Kidney (tissue), 14 donors: ENCODE data around the gene HMG20B. TPM values are rescaled to one million over a fixed set of nuclear protein-coding genes. Genes with fewer than 3 reads are reported as not detected.
A peak's percentile ranks its signal among the peaks of the same experiment; 100 is the strongest.

Experiments used
- DNase-seq, 5 donors: peaks; one replicate each; pipeline ENCODE4 v3.0.0-alpha.2; 2013 to 2020
- FAIRE-seq: peaks from 2 replicates; lab custom pipeline; 2012; peaks lifted over from hg19 to GRCh38; lab: Jason Lieb, UNC
- H3K27ac ChIP-seq, 2 donors: one replicate each; pipeline ENCODE4 v1.7.0; 2013; ENCODE audit warnings: low read depth in 2 of 2, low read length in 2 of 2, inconsistent platforms in 1 of 2
- H3K27me3 ChIP-seq: one replicate; pipeline ENCODE4 v1.7.1; 2013; ENCODE audit warnings: low read length, inconsistent platforms; ENCODE audit not compliant: control insufficient read depth, insufficient read depth
- H3K36me3 ChIP-seq, 3 donors: one replicate each; pipeline versions ENCODE4 v1.7.0 to v1.7.1; 2013; ENCODE audit warnings: low read length in 3 of 3, control low read depth in 1 of 3, inconsistent platforms in 1 of 3; ENCODE audit not compliant: insufficient read depth in 3 of 3, control insufficient read depth in 2 of 3
- H3K4me1 ChIP-seq, 3 donors: one replicate each; pipeline versions ENCODE4 v1.7.0 to v1.7.1; 2013; ENCODE audit warnings: low read length in 3 of 3, inconsistent platforms in 1 of 3, low read depth in 1 of 3; ENCODE audit not compliant: control insufficient read depth in 2 of 3, insufficient read depth in 2 of 3
- H3K4me3 ChIP-seq, 3 donors: one replicate each; pipeline versions ENCODE4 v1.7.0 to v1.8.1; 2013; ENCODE audit warnings: low read length in 3 of 3, control low read depth in 1 of 3, inconsistent platforms in 1 of 3
- H3K9ac ChIP-seq, 3 donors: one replicate each; pipeline versions ENCODE4 v1.7.0 to v1.7.1; 2013; ENCODE audit warnings: low read length in 3 of 3, control low read depth in 1 of 3, inconsistent platforms in 1 of 3
- H3K9me3 ChIP-seq, 3 donors: one replicate each; pipeline versions ENCODE4 v1.7.0 to v1.7.1; 2013; ENCODE audit warnings: low read length in 3 of 3, control low read depth in 1 of 3, inconsistent platforms in 1 of 3; ENCODE audit not compliant: control insufficient read depth in 2 of 3, insufficient read depth in 1 of 3
- intact Hi-C: fragments of 100-400 bp; cut with DNase I; formaldehyde crosslinking; loops from one replicate; pipeline ENCODE4 v1.11.1; 2022
- polyA plus RNA-seq: library from polyadenylated mRNA; stranded (reverse); fragments of 350-450 nt; fragmentation: Illumina TruSeq; extraction: RNeasy Lipid Tissue Mini Kit (QIAGEN cat#74804); gene quantifications from one replicate; pipeline ENCODE4 v1.2.3, GENCODE V29; 2014; ENCODE audit warnings: low read depth, low replicate concordance; ENCODE audit not compliant: insufficient read depth
- total RNA-seq: library from RNA; stranded (reverse); fragmentation: NEBNext Ultra II Directional; extraction: Animal tissue kit (Norgen Biotek cat#: 25700); gene quantifications from one replicate; pipeline ENCODE4 v1.2.1, GENCODE V29; 2021
- TF ChIP-seq, protein P1 (sequence below): IDR thresholded peaks from 3 replicates; pipeline ENCODE4 v1.5.1; 2012; ENCODE audit warnings: mild to moderate bottlenecking, moderate library complexity, borderline replicate concordance; ENCODE audit not compliant: insufficient read depth; ENCODE audit errors: extremely low read depth
- donor health status: control.
- donor health status: control.
- donor health status: control.
- donor health status: control.
- donor health status: control.
- donor health status: DM: yes; HTN: yes; CAD: no.
- donor health status: Normal renal cell carcinoma (clear cell type).

The HMG20B gene
- total and polyA plus RNA-seq, 2 donors from 2014 or later: 69.7 to 82.6 TPM

GRCh38 chr19:3546119-3546518, 26.6 kb upstream of the HMG20B start:
- H3K27me3 ChIP-seq: no peaks in the 10 kb centered on the region
- no peaks in the 10 kb centered on the region for H3K9me3 ChIP-seq
- H3K36me3 ChIP-seq: peaks cover 0 to 13% (median 0%) of the 10 kb centered on the region in 3 donors
- no peak overlapping the region for H3K9ac ChIP-seq
- FAIRE-seq (no peak), DNase-seq (peak in 2 of 5 donors; percentile 41 to 77)
- intact Hi-C loops: no loop called here
- TF ChIP-seq, protein P1, sequence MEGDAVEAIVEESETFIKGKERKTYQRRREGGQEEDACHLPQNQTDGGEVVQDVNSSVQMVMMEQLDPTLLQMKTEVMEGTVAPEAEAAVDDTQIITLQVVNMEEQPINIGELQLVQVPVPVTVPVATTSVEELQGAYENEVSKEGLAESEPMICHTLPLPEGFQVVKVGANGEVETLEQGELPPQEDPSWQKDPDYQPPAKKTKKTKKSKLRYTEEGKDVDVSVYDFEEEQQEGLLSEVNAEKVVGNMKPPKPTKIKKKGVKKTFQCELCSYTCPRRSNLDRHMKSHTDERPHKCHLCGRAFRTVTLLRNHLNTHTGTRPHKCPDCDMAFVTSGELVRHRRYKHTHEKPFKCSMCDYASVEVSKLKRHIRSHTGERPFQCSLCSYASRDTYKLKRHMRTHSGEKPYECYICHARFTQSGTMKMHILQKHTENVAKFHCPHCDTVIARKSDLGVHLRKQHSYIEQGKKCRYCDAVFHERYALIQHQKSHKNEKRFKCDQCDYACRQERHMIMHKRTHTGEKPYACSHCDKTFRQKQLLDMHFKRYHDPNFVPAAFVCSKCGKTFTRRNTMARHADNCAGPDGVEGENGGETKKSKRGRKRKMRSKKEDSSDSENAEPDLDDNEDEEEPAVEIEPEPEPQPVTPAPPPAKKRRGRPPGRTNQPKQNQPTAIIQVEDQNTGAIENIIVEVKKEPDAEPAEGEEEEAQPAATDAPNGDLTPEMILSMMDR: no peak
- no peak overlapping the region for H3K27ac ChIP-seq
- no peak overlapping the region for H3K4me3 ChIP-seq
- peaks cover 0 to 3% (median 0%) of the 10 kb centered on the region in 3 donors for H3K4me1 ChIP-seq

- Histone ChIP-seq H3K9me3 (no peaks in the 10 kb centered on the region), H3K9ac (no peak overlapping the region), H3K4me3 (no peak overlapping the region), H3K27me3 (no peaks in the 10 kb centered on the region), H3K36me3 (peaks cover 0 to 13% (median 0%) of the 10 kb centered on the region in 3 donors), H3K27ac (no peak overlapping the region), H3K4me1 (peaks cover 0 to 3% (median 0%) of the 10 kb centered on the region in 3 donors)
- TF ChIP-seq, protein P1: no peak
- FAIRE-seq (no peak), DNase-seq (peak in 1 of 5 donors; percentile 41)
- intact Hi-C loops: no loop called here
Observed at GRCh38 chr19:3547301-3547731, 25.4 kb upstream of the HMG20B start.

DNA sequence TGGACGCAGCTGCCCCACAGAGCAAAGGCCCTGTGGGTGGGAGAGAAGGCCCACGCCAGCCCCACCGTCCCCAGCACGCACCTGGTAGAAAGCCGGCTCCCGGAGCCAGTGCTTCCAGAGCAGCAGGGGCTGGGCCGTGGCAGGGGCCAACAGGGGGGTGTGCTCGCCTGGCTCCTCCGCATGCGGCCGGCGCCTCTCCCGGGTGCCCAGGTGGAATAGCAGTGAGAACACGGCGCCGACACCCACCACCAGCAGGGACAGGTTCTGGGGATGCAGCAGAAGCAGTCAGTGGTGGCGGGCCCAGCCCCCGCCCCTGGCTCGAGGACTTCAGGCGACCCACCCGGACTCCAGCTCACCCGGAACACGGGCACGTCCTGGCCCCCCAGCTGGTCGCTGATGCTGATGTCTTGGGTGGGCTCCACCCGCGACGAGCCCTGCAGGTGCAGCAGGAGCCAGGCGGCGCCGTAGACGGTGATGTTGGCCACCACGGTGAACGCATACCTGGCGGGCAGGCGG, 24.9 kb upstream of the HMG20B start:
- Histone ChIP-seq H3K4me3 (no peak overlapping the region), H3K4me1 (peaks cover 0 to 6% (median 0%) of the 10 kb centered on the region in 3 donors), H3K9ac (no peak overlapping the region), H3K9me3 (no peaks in the 10 kb centered on the region), H3K36me3 (peaks cover 0 to 13% (median 0%) of the 10 kb centered on the region in 3 donors), H3K27me3 (no peaks in the 10 kb centered on the region), H3K27ac (no peak overlapping the region)
- TF ChIP-seq, protein P1: no peak
- intact Hi-C loops: no loop called here
- FAIRE-seq (no peak), DNase-seq (peak in 2 of 5 donors; percentile 39 to 76)

DNA sequence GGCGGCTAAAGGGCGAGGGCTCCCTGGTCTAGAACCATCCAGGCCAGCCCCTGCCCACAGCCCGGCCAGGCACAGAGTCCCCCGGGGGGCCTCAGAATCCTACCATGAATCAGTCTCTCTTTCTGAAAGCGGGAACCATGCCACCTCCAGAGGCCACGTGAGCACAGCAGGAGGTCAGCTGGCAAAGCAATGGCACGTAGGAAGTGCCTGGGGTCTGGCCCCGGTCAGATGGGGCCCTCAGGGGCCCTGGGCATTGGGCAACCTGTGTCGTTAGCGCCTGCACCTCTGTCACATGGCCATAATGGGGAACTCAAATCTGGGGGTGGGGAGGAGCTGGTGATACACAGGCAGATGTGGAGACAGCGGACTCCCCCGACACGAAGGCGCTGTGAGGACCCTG, 24.1 kb upstream of the HMG20B start:
- Histone ChIP-seq H3K27me3 (no peaks in the 10 kb centered on the region), H3K4me3 (no peak overlapping the region), H3K9me3 (no peaks in the 10 kb centered on the region), H3K4me1 (peaks cover 0 to 6% (median 0%) of the 10 kb centered on the region in 3 donors), H3K27ac (peak overlapping the region in 1 of 2 donors; percentile 22), H3K36me3 (peaks cover 0 to 13% (median 0%) of the 10 kb centered on the region in 3 donors), H3K9ac (no peak overlapping the region)
- intact Hi-C loops: no loop called here
- TF ChIP-seq, protein P1: no peak
- DNase-seq (peak in 1 of 5 donors; percentile 30), FAIRE-seq (no peak)
